Measurements from ENCODE around the gene HBZ. TPM values are rescaled to one million over a fixed set of nuclear protein-coding genes. Genes with fewer than 3 reads are reported as not detected.
"Not testable (repeated sequence)": the region's sequence is repeated elsewhere in the genome, so short reads cannot be mapped to it uniquely, and the experiment has no call there.

Gene HBZ
- total RNA-seq, 1 donor from 2014 or later = not detected

- ATAC-seq = no peak
- DNase-seq (ENCODE audit: low spot score) = no peak
- intact Hi-C loops (cut with DNase I) = no loop called here
Measured at GRCh38 chr16:162271-162991, 10.0 kb downstream of the HBZ start.

- DNase-seq (ENCODE audit: low spot score); intact Hi-C loops (cut with DNase I); ATAC-seq: not testable (repeated sequence)
Measured at GRCh38 chr16:163139-163538, 10.7 kb downstream of the HBZ start.

GRCh38 chr16:163696-164095 is 11.3 kb downstream of the HBZ start:
- intact Hi-C loops (cut with DNase I) = not testable (repeated sequence)
- ATAC-seq = peak; percentile 46

GRCh38 chr16:164134-164823 is 11.8 kb downstream of the HBZ start:
- ATAC-seq; intact Hi-C loops (cut with DNase I); DNase-seq (ENCODE audit: low spot score): not testable (repeated sequence)

More at GRCh38 chr16:163696-164095, 11.3 kb downstream of the HBZ start:
- not testable (repeated sequence) for DNase-seq (ENCODE audit: low spot score)

GRCh38 chr16:164827-165538 is 12.5 kb downstream of the HBZ start:
- intact Hi-C loops (cut with DNase I) = no loop called here
- DNase-seq (ENCODE audit: low spot score) (no peak), ATAC-seq (no peak)

- no peak for ATAC-seq
- intact Hi-C loops (cut with DNase I) = no loop called here
- DNase-seq (ENCODE audit: low spot score) = no peak
Measured at GRCh38 chr16:165539-166374, 13.3 kb downstream of the HBZ start, which contains the start of gene HBM. TSS of gene HBM (plus strand) at chr16:165978. CDS start at chr16:165998, 20 bp downstream.

- no peak for ATAC-seq
- no peak for DNase-seq (ENCODE audit: low spot score)
- intact Hi-C loops (cut with DNase I) = no loop called here
Measured at GRCh38 chr16:166375-167121, 14.1 kb downstream of the HBZ start.

GRCh38 chr16:167122-167690 is 14.8 kb downstream of the HBZ start:
- intact Hi-C loops (cut with DNase I) = no loop called here
- ATAC-seq = no peak

GRCh38 chr16:168424-168823 is 16.0 kb downstream of the HBZ start:
- intact Hi-C loops (cut with DNase I) = no loop called here
- no peak for DNase-seq (ENCODE audit: low spot score)
- no peak for ATAC-seq

More at GRCh38 chr16:167122-167690, 14.8 kb downstream of the HBZ start:
- no peak for DNase-seq (ENCODE audit: low spot score)

- intact Hi-C loops (cut with DNase I) = no loop called here
- ATAC-seq = no peak
Measured at GRCh38 chr16:169014-169413, 16.6 kb downstream of the HBZ start.

GRCh38 chr16:170088-170507 is 17.7 kb downstream of the HBZ start:
- peak; percentile 53 for ATAC-seq
- intact Hi-C loops (cut with DNase I) = not testable (repeated sequence)

More at GRCh38 chr16:169014-169413, 16.6 kb downstream of the HBZ start:
- no peak for DNase-seq (ENCODE audit: low spot score)

GRCh38 chr16:170788-171187 is 18.3 kb downstream of the HBZ start:
- DNase-seq (ENCODE audit: low spot score) = no peak
- intact Hi-C loops (cut with DNase I) = no loop called here
- ATAC-seq = no peak

More at GRCh38 chr16:170088-170507, 17.7 kb downstream of the HBZ start:
- not testable (repeated sequence) for DNase-seq (ENCODE audit: low spot score)

- intact Hi-C loops (cut with DNase I); ATAC-seq; DNase-seq (ENCODE audit: low spot score): not testable (repeated sequence)
Measured at GRCh38 chr16:172374-172941, 20.0 kb downstream of the HBZ start, which contains the start of gene HBA2. TSS of gene HBA2 (plus strand) at chr16:172876. CDS start at chr16:172913, 37 bp downstream.

- ATAC-seq; DNase-seq (ENCODE audit: low spot score); intact Hi-C loops (cut with DNase I): not testable (repeated sequence)
Measured at GRCh38 chr16:173211-173854, 20.9 kb downstream of the HBZ start.

- DNase-seq (ENCODE audit: low spot score); ATAC-seq; intact Hi-C loops (cut with DNase I): not testable (repeated sequence)
Measured at GRCh38 chr16:173928-174769, 21.7 kb downstream of the HBZ start.
